Effector memory CD4-positive, alpha-beta T cell (primary cell): ENCODE measurements around the gene PRDM12.
A peak's percentile ranks its signal among the peaks of the same experiment; 100 is the strongest.

Experiments used
- DNase-seq, 3 donors: peaks; one replicate each; pipeline ENCODE4 v3.0.0-alpha.2; 2020
- H3K27ac ChIP-seq: 2 replicates; pipeline ENCODE4 v1.7.0; 2013; ENCODE audit warnings: mild to moderate bottlenecking, low read length, moderate library complexity; ENCODE audit not compliant: insufficient read depth, poor library complexity, severe bottlenecking
- H3K27me3 ChIP-seq: replicated peaks from 2 replicates; pipeline ENCODE4 v1.7.0; 2013; ENCODE audit warnings: mild to moderate bottlenecking, low read length; ENCODE audit not compliant: insufficient read depth, control insufficient read depth, poor library complexity, severe bottlenecking
- H3K36me3 ChIP-seq: 2 replicates; pipeline ENCODE4 v1.7.0; 2013; ENCODE audit warnings: mild to moderate bottlenecking, low read length, moderate library complexity; ENCODE audit not compliant: control insufficient read depth, insufficient read depth
- H3K4me1 ChIP-seq: 2 replicates; pipeline ENCODE4 v1.7.0; 2013; ENCODE audit warnings: low read length, mild to moderate bottlenecking; ENCODE audit not compliant: control insufficient read depth, insufficient read depth, poor library complexity, severe bottlenecking
- H3K4me3 ChIP-seq: 2 replicates; pipeline ENCODE4 v1.7.0; 2013; ENCODE audit warnings: low read length, low read depth, mild to moderate bottlenecking; ENCODE audit not compliant: insufficient read depth, poor library complexity, severe bottlenecking
- H3K9me3 ChIP-seq: 2 replicates; pipeline ENCODE4 v1.7.0; 2013; ENCODE audit warnings: mild to moderate bottlenecking, low read length, moderate library complexity; ENCODE audit not compliant: control insufficient read depth

The PRDM12 gene

DNA sequence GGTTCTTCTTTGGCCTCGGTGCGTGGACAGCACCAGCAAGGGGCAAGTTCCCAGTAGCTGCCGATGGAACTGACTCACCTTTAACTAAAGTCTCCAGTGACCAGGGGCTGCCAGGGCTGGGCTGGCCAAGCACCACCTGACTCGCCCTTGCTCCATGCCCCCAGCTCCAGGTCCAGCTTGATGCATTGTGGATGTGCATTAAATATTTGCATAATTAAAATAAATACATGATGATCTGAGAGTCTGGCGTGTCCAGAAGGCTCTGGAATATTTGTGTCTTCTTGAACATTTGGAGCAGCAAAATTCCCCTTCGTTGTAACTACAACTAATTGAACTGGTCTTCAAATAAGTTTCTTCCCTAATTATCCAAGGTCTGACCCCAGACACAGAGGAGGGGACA is 9.5 kb upstream of the PRDM12 start:
- no peak overlapping the region for H3K4me3 ChIP-seq
- no peaks in the 10 kb centered on the region for H3K36me3 ChIP-seq
- peaks cover 3% of the 10 kb centered on the region for H3K4me1 ChIP-seq
- H3K27ac ChIP-seq = no peak overlapping the region
- H3K9me3 ChIP-seq = no peaks in the 10 kb centered on the region
- no peak for DNase-seq
- peaks cover 20% of the 10 kb centered on the region for H3K27me3 ChIP-seq

DNA sequence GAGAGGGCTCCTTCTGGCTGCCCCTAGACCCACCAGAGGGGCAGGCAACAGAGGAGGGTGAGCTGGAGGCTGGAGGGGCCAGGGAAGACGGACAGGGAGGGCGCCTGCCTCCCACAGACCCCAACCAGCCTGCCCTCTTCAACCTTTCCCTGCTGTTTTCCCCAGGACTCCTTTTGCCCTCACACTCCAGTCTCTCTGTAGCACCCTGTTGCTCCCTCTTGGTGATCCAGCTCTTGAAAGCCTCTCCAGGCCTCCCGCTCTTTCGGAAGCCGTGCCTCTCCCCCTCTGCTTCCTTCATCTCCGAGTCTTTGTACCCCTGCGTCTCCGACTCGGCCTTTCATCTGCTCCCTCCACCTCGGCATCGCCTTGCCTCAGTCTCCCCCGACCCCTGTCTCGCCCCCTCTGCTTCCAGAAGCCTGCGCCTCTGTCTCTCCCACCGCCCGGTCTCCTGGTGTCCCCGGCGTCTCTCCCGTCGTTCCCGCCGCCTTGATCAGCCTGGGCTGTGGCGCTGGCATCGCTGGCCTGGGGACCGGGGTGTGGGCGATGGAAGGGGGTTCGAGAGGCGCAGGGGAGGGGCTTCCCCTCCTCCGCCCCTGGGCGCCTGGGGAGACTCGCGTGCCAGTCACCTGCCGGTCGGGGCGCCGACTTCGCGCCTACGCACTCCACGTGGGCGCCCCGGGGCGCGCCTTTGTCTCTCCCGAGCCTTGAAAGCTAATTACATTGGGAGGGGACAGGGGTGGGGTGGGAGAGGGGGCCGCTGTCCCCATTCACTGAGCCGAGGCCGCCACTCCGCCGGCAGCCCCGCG is 5.3 kb upstream of the PRDM12 start:
- H3K4me1 ChIP-seq = peaks cover 42% of the 10 kb centered on the region
- DNase-seq = no peak
- no peak overlapping the region for H3K4me3 ChIP-seq
- H3K36me3 ChIP-seq = no peaks in the 10 kb centered on the region
- H3K27me3 ChIP-seq = peaks cover 58% of the 10 kb centered on the region
- no peak overlapping the region for H3K27ac ChIP-seq
- H3K9me3 ChIP-seq = no peaks in the 10 kb centered on the region

- Histone ChIP-seq H3K4me1 (peaks cover 47% of the 10 kb centered on the region), H3K9me3 (no peaks in the 10 kb centered on the region), H3K27ac (no peak overlapping the region), H3K4me3 (no peak overlapping the region), H3K27me3 (peaks cover 63% of the 10 kb centered on the region), H3K36me3 (no peaks in the 10 kb centered on the region)
- DNase-seq = no peak
Measured at GRCh38 chr9:130659699-130660248, 4.6 kb upstream of the PRDM12 start.

GRCh38 chr9:130660326-130660682 is 4.1 kb upstream of the PRDM12 start:
- no peak overlapping the region for H3K27ac ChIP-seq
- peaks cover 64% of the 10 kb centered on the region for H3K27me3 ChIP-seq
- peak overlapping the region; percentile 25 for H3K4me3 ChIP-seq
- peaks cover 51% of the 10 kb centered on the region for H3K4me1 ChIP-seq
- no peaks in the 10 kb centered on the region for H3K36me3 ChIP-seq
- DNase-seq = no peak
- no peaks in the 10 kb centered on the region for H3K9me3 ChIP-seq

- H3K4me3 ChIP-seq = peak overlapping the region; percentile 25
- H3K9me3 ChIP-seq = no peaks in the 10 kb centered on the region
- DNase-seq = no peak
- H3K27me3 ChIP-seq = peaks cover 67% of the 10 kb centered on the region
- H3K27ac ChIP-seq = no peak overlapping the region
- peaks cover 56% of the 10 kb centered on the region for H3K4me1 ChIP-seq
- no peaks in the 10 kb centered on the region for H3K36me3 ChIP-seq
Measured at GRCh38 chr9:130660683-130661450, 3.5 kb upstream of the PRDM12 start.

GRCh38 chr9:130661451-130662098 is 2.8 kb upstream of the PRDM12 start:
- Histone ChIP-seq H3K4me3 (no peak overlapping the region), H3K36me3 (no peaks in the 10 kb centered on the region), H3K27me3 (peaks cover 71% of the 10 kb centered on the region), H3K27ac (no peak overlapping the region), H3K9me3 (no peaks in the 10 kb centered on the region), H3K4me1 (peaks cover 63% of the 10 kb centered on the region)
- no peak for DNase-seq

DNA sequence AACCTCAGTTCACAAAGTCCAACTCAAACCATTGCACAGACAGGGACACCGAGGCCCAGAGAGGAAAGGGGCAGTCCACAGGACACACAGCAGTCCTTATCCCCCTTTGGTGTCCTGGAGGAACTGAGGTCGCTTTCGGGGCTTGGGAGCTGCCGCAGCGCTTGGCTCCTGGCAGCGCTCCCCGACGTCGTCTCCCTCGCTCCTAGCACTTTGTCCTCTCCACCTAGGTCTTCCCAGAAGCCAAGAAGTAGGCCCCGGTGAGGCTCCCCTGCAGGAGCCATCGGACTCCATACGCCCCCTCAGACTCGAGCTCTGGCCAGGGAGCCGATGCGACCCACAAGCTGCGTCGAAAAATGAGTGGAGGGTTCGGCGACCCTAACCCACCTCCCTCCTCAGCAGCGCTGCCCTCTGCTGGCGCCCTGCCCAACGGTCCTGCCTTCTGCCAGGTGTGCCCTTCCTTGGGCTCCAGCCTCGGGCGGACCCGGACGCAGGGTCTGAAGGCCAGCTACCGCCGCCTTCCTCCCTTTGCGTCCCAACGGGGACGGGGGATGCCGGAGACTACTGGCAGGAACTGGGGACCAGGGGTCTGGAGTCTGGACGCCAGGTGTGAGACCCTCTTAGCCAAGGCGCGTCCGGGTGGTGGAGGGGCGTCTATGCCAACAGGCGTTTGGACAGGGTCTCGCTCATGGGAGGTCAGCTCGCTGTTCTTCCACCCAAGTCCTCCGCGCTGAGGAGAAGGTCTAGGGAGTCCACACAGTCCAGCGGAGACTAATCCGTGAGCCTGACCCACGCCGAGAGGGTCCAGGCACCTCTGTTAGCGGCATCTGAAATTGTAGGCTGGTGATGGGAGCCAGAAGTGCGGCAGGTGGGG is 2.1 kb upstream of the PRDM12 start:
- peaks cover 64% of the 10 kb centered on the region for H3K4me1 ChIP-seq
- H3K27me3 ChIP-seq = peaks cover 79% of the 10 kb centered on the region
- H3K27ac ChIP-seq = no peak overlapping the region
- H3K4me3 ChIP-seq = peak overlapping the region; percentile 39
- H3K9me3 ChIP-seq = no peaks in the 10 kb centered on the region
- no peaks in the 10 kb centered on the region for H3K36me3 ChIP-seq
- no peak for DNase-seq

- DNase-seq = no peak
- H3K36me3 ChIP-seq = no peaks in the 10 kb centered on the region
- H3K27ac ChIP-seq = no peak overlapping the region
- peaks cover 64% of the 10 kb centered on the region for H3K4me1 ChIP-seq
- H3K9me3 ChIP-seq = no peaks in the 10 kb centered on the region
- peak overlapping the region; percentile 39 for H3K4me3 ChIP-seq
- H3K27me3 ChIP-seq = peaks cover 83% of the 10 kb centered on the region
Measured at GRCh38 chr9:130662970-130663257, 1.5 kb upstream of the PRDM12 start.

GRCh38 chr9:130663258-130663976 is 977 bp upstream of the PRDM12 start:
- Histone ChIP-seq H3K4me1 (peaks cover 64% of the 10 kb centered on the region), H3K27me3 (peaks cover 78% of the 10 kb centered on the region), H3K36me3 (no peaks in the 10 kb centered on the region), H3K9me3 (no peaks in the 10 kb centered on the region), H3K4me3 (peak overlapping the region; percentile 39), H3K27ac (no peak overlapping the region)
- DNase-seq = no peak
